MV-4-11 (cell line): ENCODE data around the gene CHD1.

Source experiments
- DNase-seq: peaks from one replicate; lab custom pipeline; 2025; lab: John Stamatoyannopoulos, UW

CHD1 gene

DNA sequence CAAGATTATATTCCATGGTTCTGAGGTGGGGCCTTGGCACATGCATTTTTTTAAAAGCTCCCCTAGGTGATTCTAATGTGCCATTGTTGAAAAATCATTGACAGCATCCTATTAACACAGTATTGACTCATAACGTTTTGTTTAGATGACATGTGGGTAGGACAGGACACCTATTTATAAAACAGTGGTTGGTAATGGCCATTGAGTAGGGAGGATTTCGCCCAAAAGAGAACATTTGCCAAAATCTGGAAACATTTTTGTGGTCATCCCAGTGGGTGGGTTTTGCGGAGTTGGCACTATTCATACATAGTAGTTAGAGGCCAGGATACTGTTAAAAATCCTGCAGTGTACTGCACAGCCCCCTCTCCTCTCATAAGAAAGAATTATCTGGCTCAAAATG, 6.4 kb upstream of the CHD1 start:
- no peak for DNase-seq

DNA sequence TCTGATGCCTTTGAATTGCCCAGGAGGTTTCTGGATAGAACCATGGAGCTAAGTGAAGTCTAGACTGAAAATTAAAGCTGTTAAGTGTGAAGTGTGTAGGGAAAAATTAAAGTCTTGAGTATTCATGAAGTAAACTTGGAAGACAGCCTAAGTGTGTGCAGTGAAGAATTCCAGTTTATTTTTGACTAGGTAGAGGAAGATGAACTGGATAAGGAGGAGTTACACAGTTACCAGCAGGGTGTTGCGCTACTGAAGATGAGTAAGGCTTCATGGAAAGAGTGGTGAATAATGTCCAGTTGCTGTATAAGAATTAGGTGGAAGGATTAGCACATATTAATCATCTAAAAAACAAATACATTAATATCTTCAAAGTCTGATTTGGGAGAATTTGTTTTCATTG, 5.7 kb upstream of the CHD1 start:
- DNase-seq: no peak

DNA sequence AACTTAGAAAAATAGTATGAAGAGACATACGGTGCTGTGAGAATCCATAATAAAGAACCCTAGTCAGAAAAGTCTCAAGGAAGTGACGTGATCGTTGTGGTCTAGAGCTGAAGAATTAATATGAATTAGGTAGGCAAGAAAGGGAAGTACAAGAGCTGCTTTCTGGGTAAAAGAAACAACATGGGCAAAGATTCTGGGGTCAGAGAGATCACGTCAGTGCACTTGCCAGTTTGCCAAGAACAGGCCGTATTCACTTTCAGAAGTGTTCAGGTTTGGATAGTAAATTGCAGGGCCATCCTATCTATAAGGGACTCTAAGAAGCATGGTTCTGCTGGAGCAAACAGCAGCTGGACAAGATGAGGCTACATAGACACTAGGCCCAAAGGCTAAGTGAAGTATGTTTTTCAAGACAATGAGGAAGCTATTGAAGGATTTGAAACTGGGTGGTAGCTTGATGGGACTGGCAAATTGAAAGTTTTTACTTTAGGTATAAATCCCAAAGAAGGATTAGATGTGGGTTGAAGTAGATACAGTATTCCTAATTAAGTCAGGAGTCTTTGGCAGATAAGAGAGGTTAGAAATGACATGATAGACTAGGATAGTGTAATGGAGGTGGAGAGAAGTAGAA, 4.8 kb upstream of the CHD1 start:
- DNase-seq: peak; percentile 88

DNA sequence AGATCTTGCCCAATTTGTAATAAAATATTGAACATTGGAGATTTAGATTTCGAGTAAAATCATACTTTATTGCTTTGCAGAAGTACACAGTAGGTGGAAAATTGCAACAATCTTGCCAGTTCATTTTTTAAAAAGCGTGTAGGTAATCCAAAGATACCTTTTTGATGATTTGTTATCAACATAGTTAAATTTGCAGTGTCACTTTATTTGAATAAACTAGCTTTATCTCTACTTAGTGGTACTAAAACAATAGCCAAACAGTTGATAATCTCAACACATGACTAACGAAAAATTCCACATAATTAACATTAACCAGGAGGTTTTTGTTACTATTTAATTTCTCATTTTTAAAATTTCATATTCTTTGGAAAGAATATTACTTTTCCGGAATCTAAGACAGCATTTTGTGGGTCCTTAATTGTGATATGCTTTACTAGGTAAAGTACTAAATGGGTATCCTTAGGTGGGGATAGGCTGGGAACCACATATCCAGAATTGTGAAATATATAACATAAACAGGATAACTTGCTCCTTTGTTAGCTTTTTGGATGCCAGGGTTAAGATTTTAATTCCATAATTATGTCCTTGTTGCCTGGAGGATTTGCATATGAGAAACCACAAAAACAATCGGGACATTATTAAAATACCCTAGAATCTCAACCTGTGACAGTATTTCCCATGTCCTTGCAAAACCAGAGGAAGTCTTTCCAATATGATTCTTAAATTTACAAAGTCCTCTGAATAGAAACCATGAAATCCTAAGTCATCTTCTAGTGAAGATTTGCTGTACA, 2.4 kb upstream of the CHD1 start:
- no peak for DNase-seq

DNA sequence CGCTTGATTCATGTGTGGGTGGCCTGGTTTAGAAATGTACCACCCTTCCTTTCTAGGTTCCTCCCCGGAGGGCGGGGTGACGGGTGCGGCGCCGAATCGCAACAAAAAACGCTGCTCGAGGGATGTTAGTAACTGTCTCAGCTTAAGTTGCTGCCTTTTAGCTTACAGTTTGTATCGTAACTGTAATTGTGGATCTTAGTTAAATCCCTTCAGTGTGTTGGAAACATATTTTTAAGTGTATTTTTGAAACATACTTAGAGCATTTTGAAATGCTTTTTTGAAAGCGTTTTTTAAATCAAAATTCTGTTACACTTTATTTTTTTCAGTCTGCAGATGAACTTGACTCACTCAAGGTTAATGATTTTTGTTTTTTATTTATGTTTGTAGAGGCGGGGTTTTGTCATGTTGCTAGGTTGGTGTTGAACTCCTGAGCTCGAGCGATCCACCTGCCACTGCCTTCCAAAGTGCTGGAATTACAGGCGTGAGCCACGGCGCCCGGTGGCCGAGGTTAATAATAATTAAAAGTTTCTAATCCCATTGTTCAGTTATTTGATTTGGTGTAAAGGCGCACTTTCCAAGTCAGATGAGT, 997 bp upstream of the CHD1 start:
- DNase-seq: no peak

DNA sequence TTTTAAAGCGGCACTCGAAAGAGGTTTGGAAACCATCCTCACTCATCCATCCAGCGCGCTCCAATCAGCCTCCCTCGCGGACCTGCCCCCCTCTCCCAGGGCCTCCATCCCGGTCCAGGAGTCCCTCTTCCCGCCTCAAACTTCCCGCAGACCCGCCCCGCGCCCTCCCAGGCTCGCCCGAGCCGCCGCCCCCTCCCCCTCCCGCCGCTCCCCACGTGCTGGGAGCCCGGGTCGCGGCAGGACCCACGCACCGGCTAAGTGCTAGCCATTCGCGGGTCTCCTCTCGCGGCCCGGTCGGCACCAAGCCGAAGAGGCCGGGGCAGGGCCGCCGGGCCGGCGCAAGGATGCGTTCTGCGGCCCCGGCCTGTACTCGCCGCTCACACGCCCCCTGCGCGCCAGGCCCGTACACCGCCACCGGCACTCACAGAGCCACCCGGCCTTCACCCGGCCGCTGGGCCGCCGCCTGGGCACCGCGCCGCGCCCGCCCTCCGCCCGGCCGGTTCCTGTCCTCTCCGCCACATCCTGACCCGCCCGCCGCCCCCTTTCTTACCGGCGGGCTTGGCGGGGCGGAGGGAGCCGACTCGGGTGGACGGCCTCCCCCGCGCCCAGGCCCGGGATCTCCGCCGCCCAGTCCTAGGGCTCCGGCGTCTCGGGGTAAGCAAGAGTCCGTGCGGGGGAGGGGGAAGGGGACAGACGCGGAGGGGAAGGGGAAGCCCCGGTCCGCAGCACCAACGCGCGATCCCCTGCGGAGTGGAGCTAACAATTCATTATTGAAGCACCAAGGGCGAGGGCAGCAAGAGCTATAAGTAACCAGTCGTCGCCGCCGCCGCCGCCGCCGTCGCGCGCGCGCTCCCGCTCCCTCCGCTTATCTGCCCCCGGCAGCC, 576 bp downstream of the CHD1 start:
- DNase-seq: no peak

DNA sequence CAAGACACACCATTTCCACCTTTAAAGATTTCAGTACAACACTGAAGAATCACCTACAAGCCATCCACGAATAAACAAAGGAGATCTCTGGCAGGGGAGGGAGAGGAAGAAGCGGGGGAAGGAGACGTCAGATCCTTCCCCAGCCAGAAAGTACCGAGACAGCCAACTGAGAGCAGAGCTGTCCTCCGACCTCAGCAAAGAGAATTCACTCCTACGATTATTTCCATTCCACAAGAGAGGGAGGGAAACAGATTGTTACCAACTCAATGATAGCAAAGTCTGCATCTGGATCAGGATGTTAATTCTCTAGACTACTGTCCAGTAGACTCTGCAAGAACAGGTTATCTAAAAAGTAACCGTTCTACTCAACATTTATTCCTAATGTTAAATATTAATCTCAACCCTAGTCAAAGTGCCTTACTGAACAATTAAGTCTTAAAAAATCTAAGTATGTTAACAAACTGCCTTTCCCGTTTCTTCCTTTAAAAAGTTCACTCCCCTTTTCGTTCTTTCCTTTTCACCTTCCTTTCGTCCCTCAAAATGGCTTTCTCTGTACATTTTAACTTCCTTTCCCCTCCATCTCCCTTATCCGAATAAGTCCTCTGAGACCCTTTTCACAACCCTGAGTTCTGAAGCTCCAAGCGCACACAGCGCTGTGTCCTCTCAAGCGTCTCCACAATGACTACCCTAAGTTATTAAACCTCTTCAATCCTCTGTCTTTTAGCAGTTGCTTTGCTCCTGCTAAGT, 1.4 kb downstream of the CHD1 start:
- peak; percentile 28 for DNase-seq

DNA sequence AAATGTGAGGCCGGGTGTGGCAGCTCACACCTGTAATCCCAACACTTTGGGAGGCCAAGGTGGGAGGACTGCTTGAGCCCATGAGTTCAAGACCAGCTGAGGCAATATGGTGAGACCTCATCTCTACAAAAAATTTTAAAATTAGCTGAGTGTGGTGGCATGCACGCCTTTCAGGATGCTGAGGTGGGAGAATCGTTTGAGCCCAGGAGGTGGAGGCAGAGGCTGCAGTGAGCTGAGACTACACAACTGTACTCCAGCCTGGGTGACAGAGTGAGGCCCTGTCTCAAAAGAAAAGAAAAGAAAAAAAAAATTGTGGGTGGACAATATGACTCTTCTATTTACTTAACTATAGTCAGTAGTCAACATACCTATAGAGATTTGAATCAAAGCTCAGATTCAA, 4.8 kb downstream of the CHD1 start:
- no peak for DNase-seq

DNA sequence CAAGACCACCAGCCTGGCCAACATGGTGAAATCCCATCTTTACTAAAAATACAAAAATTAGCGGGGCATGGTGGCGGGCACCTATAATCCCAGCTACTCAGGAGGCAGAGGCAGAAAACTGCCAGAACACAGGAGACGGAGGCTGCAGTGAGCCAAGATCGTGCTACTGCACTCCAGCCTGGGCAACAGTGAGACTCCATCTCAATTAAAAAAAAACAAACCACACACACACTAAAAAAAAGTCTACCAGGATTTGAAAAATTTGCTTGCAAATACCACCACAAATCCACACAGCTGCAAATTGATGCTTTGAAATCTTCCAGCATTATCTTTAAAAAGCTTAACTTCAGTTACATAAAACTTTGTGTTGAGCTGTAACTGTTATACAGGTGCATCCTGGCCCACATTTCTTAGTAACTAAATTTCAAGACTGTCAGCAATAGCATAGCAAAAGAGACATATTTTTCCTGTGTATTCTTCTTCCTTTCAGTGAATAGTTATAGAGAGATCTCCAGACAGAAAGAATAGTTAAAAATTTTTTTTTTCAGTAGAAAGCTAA, 6.8 kb downstream of the CHD1 start:
- DNase-seq: no peak

DNA sequence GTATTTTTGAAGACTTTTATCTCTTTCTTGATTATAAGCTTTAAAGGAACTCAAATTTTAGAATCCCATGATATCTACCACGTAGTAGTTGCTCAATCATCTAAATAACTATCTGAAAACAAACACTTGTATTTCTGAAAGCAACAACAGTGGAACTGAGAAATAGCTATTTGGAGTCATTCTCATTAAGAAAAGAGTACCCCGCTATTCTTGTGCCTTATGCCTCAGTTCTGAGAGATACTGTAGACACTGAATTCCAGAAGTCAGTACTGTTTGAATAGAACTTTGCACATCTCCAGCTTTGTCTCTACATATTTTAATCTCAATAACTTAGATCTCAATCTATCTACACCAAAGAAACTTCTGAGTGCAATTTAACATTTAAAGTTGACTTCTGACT, 11.4 kb downstream of the CHD1 start:
- no peak for DNase-seq

DNA sequence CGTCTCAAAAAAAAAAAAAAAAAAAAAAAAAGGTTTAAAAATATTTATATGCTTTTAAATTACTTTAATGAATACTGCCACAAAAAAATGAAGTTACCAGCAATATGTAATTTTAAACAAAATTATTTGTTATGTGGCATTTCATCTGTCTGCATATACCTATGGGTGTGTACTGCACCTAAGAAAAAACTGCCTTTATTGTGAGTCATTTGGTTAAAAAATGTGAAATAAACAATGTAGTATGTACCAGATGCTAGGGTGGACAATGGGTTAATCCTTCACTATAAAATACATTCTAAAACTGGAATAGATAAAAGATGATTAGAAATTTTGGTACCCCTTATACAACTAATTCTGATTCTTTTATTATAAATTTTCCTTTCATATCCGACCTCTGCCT, 12.3 kb downstream of the CHD1 start:
- no peak for DNase-seq

DNA sequence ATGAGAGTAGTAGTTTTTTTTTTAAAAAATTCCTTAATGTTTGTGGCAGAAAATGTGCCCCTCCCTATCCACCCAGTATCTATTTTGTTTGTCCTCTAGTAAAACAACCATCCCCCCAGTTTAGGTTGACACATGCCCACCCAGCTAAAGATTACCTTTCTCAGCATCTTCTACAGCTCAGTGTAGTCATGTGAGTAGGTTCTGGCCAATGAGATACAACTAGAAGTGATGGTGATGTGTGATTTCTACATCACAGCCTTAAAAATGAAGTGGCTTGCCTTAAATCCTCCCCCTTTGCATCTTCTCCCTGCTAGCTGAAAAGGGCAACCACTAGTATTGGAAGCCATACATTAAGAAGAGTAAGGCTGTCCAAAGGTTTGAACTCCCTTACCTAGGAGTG, 14.9 kb downstream of the CHD1 start:
- DNase-seq: no peak

DNA sequence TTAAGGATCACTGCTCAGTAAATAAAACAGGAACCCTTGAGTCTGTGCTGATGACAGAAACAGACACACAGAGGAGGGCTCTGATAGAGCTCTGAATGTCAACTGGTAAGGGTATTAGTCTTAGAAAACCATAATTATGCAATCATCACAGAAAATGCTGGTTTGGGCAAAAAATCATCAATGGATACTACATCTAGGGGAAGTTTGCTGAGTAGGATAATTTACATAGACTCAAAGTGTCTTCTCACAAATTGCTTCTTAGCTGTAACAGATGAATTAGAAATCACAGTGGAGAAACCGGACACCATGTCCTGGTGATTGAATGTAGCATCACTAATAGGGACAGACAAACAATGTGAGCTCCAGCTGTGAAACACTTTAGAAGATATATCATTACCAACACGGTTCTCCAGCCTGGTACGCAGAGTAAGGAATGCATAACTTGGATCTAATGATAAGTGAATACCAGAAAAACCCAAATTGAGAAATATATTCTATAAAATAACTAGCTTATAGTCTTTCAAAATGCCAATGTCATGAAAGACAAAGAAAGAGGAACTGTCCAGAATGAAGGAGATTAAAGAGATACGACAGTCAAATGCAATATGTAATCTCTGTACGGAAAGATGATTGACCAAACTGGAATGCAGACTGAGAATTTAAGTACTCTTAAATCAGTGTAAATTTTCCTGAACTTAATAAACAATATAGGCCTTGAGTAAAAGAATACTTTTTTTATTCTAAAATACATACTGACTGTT, 17.3 kb downstream of the CHD1 start:
- peak; percentile 66 for DNase-seq

DNA sequence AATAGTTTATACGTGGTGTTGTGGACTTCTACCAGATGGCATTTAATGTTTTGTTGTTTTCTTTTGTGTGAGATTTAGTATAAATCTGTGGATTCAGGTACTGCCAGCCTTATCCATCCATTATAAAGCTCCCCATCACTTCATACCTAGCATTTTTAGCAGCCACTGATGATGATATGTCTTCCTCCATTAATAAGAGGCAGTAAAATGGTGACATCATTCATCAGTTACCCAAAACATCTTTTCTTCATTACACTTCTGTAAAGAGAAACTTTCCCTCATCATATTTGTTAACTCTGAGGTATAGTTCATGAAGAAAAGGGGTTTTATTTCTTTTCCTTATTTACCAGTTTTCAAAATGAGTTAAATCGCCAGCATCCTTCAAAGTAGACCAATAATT, 19.4 kb downstream of the CHD1 start:
- no peak for DNase-seq

DNA sequence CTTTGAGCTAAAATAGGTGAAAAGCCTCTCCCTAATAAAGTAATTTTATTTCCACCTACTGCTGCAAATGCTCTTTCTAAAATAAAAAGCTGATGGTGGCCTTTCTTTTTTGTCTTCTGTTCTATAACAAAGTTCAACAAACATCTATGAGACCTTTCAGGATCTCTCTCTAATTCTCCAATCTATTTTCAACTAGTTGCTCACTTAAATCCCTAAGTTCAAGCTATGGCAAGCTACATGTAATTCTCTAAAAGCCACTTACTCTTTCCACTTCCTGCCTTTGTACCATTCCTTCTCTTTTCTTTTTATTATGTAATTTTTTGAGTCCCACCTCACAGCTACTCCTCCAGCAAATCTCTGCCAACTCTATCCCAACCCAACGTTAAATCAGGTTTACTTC, 20.9 kb downstream of the CHD1 start:
- no peak for DNase-seq

DNA sequence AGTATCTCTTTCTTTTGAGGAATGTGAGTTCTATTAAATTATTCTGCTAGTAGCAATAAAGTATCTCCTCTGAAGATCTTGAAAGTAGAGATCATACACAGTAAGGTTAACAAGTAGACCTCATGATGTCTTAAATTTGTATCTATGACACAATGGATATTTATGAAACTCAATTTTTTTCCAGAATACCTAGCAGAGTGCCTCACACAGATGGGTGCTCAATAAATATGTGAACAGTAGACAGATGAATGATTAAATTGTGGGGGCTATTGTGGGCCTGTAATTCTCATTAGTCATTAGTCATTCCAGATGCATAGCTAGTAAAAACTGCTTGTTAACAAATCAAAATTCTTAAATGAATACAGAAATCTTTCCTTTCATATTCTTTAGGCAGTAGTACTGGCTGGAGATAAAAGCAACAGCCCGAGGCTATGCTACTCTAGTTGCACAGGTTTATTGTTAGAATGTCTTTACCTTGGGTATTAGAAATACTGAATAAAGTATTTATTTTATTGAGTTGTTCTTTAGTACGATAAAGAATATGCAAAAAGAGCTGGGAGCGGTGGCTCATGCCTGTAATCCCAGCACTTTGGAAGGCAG, 22.0 kb downstream of the CHD1 start:
- no peak for DNase-seq

DNA sequence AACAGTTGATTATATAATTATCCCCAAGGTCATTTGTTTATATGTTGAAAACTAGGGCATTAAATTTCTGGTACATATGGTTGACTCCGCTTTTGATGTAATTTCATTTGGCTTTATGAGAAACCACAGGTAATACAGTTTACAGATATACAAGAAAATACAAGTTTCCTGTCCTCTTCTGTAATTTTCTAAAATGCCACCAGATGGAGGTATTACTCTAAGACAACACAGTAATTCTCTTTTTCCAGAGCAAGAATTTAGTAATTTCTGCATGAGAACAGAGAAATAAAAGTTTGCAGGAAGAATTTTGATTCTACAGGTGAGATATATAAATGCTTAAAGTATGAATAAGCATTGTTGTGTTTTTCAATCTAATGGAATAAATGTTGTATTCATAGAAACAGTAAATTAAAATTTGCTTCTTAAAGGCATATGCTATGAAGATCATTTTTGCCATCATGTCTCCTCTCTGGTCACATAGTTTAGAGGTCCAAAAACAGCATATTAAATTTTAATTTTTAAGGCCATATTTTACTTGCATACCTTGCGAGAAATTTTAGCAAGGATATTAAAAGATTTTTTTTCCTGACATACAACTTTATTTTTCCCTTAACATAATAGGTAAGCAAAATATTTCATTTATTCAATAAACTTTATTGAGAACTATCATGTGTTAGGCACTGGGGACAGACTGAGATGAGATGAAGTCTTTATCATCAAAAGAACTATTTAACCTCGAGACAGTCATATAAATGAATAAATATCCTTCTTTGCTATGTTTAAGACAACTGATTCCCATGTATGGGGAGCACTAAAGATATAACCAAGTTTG, 22.7 kb downstream of the CHD1 start:
- peak; percentile 51 for DNase-seq

DNA sequence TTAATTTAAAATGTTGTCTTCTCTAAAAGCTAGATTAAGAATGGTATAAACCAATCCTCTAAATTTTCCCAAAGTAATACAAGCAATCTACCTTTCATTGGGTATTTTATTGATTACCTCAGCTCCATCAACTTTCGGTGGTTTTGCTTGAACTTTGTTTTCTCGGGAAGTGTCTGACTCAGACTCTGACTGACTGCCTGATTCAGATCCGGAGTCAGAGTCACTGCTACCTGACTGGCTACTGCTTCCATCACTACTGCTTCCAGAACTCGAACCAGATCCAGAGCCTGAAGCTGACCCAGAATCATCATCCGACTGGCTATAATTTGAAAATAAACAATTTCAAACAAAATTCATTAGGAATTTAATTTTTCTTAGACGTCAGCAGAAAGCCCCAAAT, 24.0 kb downstream of the CHD1 start:
- no peak for DNase-seq

DNA sequence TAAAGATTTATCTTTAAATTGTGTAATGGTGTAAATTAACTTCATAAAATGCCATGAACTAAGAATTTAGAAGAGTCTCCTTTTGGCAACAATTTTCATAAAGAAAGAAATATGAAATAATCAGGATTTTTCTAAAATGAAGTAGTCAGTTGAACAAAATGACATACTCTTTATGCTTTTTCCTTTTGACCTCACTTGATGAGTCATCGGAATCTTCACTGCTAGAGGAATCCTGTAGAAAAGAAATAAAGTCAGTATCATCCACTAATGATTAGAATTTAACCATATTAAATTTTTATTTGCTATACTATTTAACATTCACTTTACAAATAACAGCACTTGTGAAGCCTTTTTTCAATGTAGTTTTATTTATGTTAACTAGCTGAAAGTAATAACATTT, 26.1 kb downstream of the CHD1 start:
- no peak for DNase-seq
